Measurements from ENCODE around the gene SLC13A3. TPM values are rescaled to one million over a fixed set of nuclear protein-coding genes. Genes with fewer than 3 reads are reported as not detected.
A peak's percentile ranks its signal among the peaks of the same experiment; 100 is the strongest.
"Not testable (repeated sequence)": the region's sequence is repeated elsewhere in the genome, so short reads cannot be mapped to it uniquely, and the experiment has no call there.

SLC13A3 gene
- total RNA-seq, 5 donors from 2014 or later (not counting 1 experiment from before 2014, with no cell fraction given) = 0.16 to 0.49 (median 0.33) TPM; not detected in 1

GRCh38 chr20:46681032-46681854 is 30.0 kb upstream of the SLC13A3 start:
- peak; percentile 8 to 79 (median 53) for DNase-seq
- peaks cover 42 to 48% (median 45%) of the 10 kb centered on the region in 3 donors for H3K4me1 Mint-ChIP-seq
- no peak overlapping the region for H3K27ac ChIP-seq (ENCODE audit: low read length)
- peak; percentile 71 to 85 (median 76) for ATAC-seq (replicated peaks in 1 of 4)
- no peak overlapping the region for H3K4me3 Mint-ChIP-seq
- no peak overlapping the region for H3K4me3 ChIP-seq (ENCODE audit: control insufficient read depth in 1 of 2, extremely low read depth in 1 of 2, low read length in 1 of 2)
- peaks cover 3 to 11% of the 10 kb centered on the region in 2 donors for H3K36me3 ChIP-seq (ENCODE audit: control insufficient read depth in 2 of 2, extremely low read depth in 1 of 2, insufficient read depth in 1 of 2, low read length in 1 of 2)
- POLR2A ChIA-PET = no interaction called here
- no peaks in the 10 kb centered on the region for H3K27me3 Mint-ChIP-seq
- 63% methylated on average over 7 of the region's 14 CpGs for WGBS (ENCODE audit: insufficient coverage)
- no peaks in the 10 kb centered on the region for H3K9me3 Mint-ChIP-seq
- H3K9me3 ChIP-seq = no peaks in the 10 kb centered on the region
- H3K36me3 Mint-ChIP-seq = peaks cover 8% of the 10 kb centered on the region
- CTCF ChIA-PET = interaction anchor here (0.6 to 1.1 kb wide), 4 partner anchors 8 to 940 kb away, joined by 3 to 4 read pairs (median 3); partner anchors contain the start of gene TP53RK (in 1 of the 2)
- no peaks in the 10 kb centered on the region for H3K27me3 ChIP-seq (replicated peaks in 1 of 2; ENCODE audit: control insufficient read depth in 2 of 2, extremely low read depth in 1 of 2, insufficient read depth in 2 of 2, low read length in 1 of 2)
- peaks cover 4 to 8% of the 10 kb centered on the region in 2 experiments for H3K4me1 ChIP-seq (ENCODE audit: control insufficient read depth in 1 of 2, extremely low read depth in 1 of 2, insufficient read depth in 2 of 2, low read length in 2 of 2)
- no peak overlapping the region for H3K27ac Mint-ChIP-seq

DNA sequence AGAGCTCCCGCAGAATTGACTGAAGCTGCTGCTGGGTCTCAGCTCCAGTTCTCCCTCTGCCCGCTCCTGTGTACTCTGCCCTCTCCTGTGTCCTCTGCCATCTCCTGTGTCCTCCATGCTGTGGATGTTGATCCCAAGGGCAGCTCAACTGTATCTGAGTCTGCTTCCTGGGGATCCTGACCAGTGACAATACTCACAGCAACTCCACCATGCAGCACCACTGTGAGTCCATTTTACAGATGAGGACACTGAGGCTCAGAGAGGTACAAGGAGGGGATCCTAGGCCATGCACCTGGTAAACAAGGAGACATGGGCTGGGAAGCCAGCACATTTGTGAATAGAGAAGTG is 29.4 kb upstream of the SLC13A3 start:
- H3K4me1 Mint-ChIP-seq = peaks cover 36 to 42% (median 39%) of the 10 kb centered on the region in 3 donors
- H3K9me3 Mint-ChIP-seq = no peaks in the 10 kb centered on the region
- Histone ChIP-seq H3K36me3 (ENCODE audit: control insufficient read depth in 2 of 2, extremely low read depth in 1 of 2, insufficient read depth in 1 of 2, low read length in 1 of 2) (peaks cover 3 to 9% of the 10 kb centered on the region in 2 donors), H3K27me3 (replicated peaks in 1 of 2; ENCODE audit: control insufficient read depth in 2 of 2, extremely low read depth in 1 of 2, insufficient read depth in 2 of 2, low read length in 1 of 2) (no peaks in the 10 kb centered on the region), H3K27ac (ENCODE audit: low read length) (no peak overlapping the region), H3K9me3 (no peaks in the 10 kb centered on the region), H3K4me1 (ENCODE audit: control insufficient read depth in 1 of 2, extremely low read depth in 1 of 2, insufficient read depth in 2 of 2, low read length in 2 of 2) (peaks cover under 1 to 8% of the 10 kb centered on the region in 2 experiments), H3K4me3 (ENCODE audit: control insufficient read depth in 1 of 2, extremely low read depth in 1 of 2, low read length in 1 of 2) (no peak overlapping the region)
- ChIA-PET CTCF (interaction anchor here (0.6 to 1.1 kb wide), 5 partner anchors 9 to 941 kb away, joined by 3 to 4 read pairs (median 3); partner anchors contain the start of gene TP53RK (in 1 of the 2)), POLR2A (no interaction called here)
- DNase-seq (no peak), ATAC-seq (replicated peaks in 1 of 4) (no peak)
- no peaks in the 10 kb centered on the region for H3K27me3 Mint-ChIP-seq
- H3K27ac Mint-ChIP-seq = no peak overlapping the region
- H3K4me3 Mint-ChIP-seq = no peak overlapping the region
- 100% methylated on average over 2 of the region's 2 CpGs for WGBS (ENCODE audit: insufficient coverage)
- H3K36me3 Mint-ChIP-seq = peaks cover 3% of the 10 kb centered on the region

DNA sequence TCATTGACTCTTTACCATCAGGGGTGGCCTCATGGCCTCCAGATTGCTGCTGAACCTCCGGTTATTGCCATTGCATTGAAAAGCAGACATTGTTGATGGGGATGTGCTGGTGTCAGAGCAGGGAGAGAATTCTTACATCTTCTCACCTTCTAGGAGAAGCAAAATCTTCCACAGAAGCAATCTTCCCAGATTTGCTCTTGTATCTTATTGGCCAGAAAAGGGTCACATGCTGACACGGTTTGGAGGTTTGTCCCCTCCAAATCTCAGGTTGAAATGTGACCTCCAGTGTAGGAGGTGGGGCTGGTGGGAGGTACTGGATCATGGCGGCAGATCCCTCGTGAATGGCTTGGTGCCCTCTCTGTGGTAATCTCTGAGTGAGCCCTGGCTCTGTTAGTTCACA is 27.3 kb upstream of the SLC13A3 start:
- Histone ChIP-seq H3K27me3 (replicated peaks in 1 of 2; ENCODE audit: control insufficient read depth in 2 of 2, extremely low read depth in 1 of 2, insufficient read depth in 2 of 2, low read length in 1 of 2) (no peaks in the 10 kb centered on the region), H3K36me3 (ENCODE audit: control insufficient read depth in 2 of 2, extremely low read depth in 1 of 2, insufficient read depth in 1 of 2, low read length in 1 of 2) (no peaks in the 10 kb centered on the region), H3K27ac (ENCODE audit: low read length) (no peak overlapping the region), H3K4me1 (ENCODE audit: control insufficient read depth in 1 of 2, extremely low read depth in 1 of 2, insufficient read depth in 2 of 2, low read length in 2 of 2) (peaks cover 0 to 8% of the 10 kb centered on the region in 2 experiments), H3K9me3 (no peaks in the 10 kb centered on the region), H3K4me3 (ENCODE audit: control insufficient read depth in 1 of 2, extremely low read depth in 1 of 2, low read length in 1 of 2) (no peak overlapping the region)
- ChIA-PET CTCF (no interaction called here), POLR2A (no interaction called here)
- H3K27me3 Mint-ChIP-seq = no peaks in the 10 kb centered on the region
- H3K27ac Mint-ChIP-seq = no peak overlapping the region
- ATAC-seq (replicated peaks in 1 of 4) (no peak), DNase-seq (no peak)
- peaks cover 3% of the 10 kb centered on the region for H3K36me3 Mint-ChIP-seq
- no peaks in the 10 kb centered on the region for H3K9me3 Mint-ChIP-seq
- H3K4me1 Mint-ChIP-seq = peaks cover 20 to 24% (median 20%) of the 10 kb centered on the region in 3 donors
- WGBS (ENCODE audit: insufficient coverage) = 100% methylated on average over 2 of the region's 4 CpGs
- H3K4me3 Mint-ChIP-seq = no peak overlapping the region

GRCh38 chr20:46677608-46678007 is 26.3 kb upstream of the SLC13A3 start:
- H3K27me3 ChIP-seq (replicated peaks in 1 of 2; ENCODE audit: control insufficient read depth in 2 of 2, extremely low read depth in 1 of 2, insufficient read depth in 2 of 2, low read length in 1 of 2) = no peaks in the 10 kb centered on the region
- no peaks in the 10 kb centered on the region for H3K9me3 ChIP-seq
- POLR2A ChIA-PET = no interaction called here
- no peak for ATAC-seq (replicated peaks in 1 of 4)
- WGBS (ENCODE audit: insufficient coverage) = 100% methylated on average over 1 of the region's 5 CpGs
- Mint-ChIP-seq H3K27me3 (no peaks in the 10 kb centered on the region), H3K4me3 (no peak overlapping the region), H3K27ac (no peak overlapping the region), H3K9me3 (no peaks in the 10 kb centered on the region), H3K36me3 (peaks cover 6% of the 10 kb centered on the region), H3K4me1 (peaks cover 11 to 16% (median 13%) of the 10 kb centered on the region in 3 donors)
- H3K4me3 ChIP-seq (ENCODE audit: control insufficient read depth in 1 of 2, extremely low read depth in 1 of 2, low read length in 1 of 2) = no peak overlapping the region
- no peak for DNase-seq
- CTCF ChIA-PET = no interaction called here
- H3K27ac ChIP-seq (ENCODE audit: low read length) = no peak overlapping the region
- H3K4me1 ChIP-seq (ENCODE audit: control insufficient read depth in 1 of 2, extremely low read depth in 1 of 2, insufficient read depth in 2 of 2, low read length in 2 of 2) = peaks cover 0 to 8% of the 10 kb centered on the region in 2 experiments
- no peaks in the 10 kb centered on the region for H3K36me3 ChIP-seq (ENCODE audit: control insufficient read depth in 2 of 2, extremely low read depth in 1 of 2, insufficient read depth in 1 of 2, low read length in 1 of 2)

DNA sequence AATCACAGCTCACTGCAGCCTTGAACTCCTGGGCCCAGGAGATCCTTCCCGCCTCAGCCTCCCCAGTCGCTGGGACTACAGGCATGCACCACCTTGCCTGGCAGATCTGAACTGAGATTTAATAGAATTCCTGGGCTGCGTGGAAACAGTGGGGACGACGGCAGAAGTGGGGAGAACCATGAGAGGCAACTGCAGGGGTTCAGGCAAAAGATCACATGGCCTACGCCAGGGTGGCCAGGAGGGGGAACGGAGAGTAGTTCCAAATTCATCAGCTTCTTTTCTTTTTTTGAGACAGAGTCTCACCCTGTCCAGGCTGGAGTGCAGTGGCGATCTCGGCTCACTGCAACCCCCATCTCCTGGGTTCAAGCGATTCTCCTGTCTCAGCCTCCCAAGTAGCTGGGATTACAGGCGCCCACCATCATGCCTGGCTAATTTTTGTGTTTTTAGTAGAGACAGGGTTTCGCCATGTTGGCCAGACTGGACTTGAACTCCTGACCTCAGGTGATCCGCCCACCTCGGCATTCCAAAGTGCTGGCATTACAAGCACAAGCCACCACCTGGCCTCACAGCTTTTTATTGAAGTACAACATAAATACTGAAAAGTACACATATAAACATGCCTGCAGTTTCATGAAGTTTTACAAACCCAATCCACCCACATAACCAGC is 25.5 kb upstream of the SLC13A3 start:
- H3K4me3 Mint-ChIP-seq; H3K36me3 Mint-ChIP-seq; H3K9me3 Mint-ChIP-seq; ATAC-seq (replicated peaks in 1 of 4); POLR2A ChIA-PET; H3K9me3 ChIP-seq; H3K36me3 ChIP-seq (ENCODE audit: control insufficient read depth in 2 of 2, extremely low read depth in 1 of 2, insufficient read depth in 1 of 2, low read length in 1 of 2); H3K4me1 ChIP-seq (ENCODE audit: control insufficient read depth in 1 of 2, extremely low read depth in 1 of 2, insufficient read depth in 2 of 2, low read length in 2 of 2); H3K27me3 ChIP-seq (replicated peaks in 1 of 2; ENCODE audit: control insufficient read depth in 2 of 2, extremely low read depth in 1 of 2, insufficient read depth in 2 of 2, low read length in 1 of 2); H3K27me3 Mint-ChIP-seq; H3K27ac ChIP-seq (ENCODE audit: low read length); H3K4me3 ChIP-seq (ENCODE audit: control insufficient read depth in 1 of 2, extremely low read depth in 1 of 2, low read length in 1 of 2); CTCF ChIA-PET; DNase-seq; H3K27ac Mint-ChIP-seq: not testable (repeated sequence)
- H3K4me1 Mint-ChIP-seq = peaks cover 8 to 11% (median 10%) of the 10 kb centered on the region in 3 donors
- WGBS (ENCODE audit: insufficient coverage) = 100% methylated on average over 4 of the region's 14 CpGs

GRCh38 chr20:46674253-46675083 is 23.2 kb upstream of the SLC13A3 start:
- no peaks in the 10 kb centered on the region for H3K27me3 ChIP-seq (replicated peaks in 1 of 2; ENCODE audit: control insufficient read depth in 2 of 2, extremely low read depth in 1 of 2, insufficient read depth in 2 of 2, low read length in 1 of 2)
- H3K27ac ChIP-seq (ENCODE audit: low read length) = no peak overlapping the region
- no peaks in the 10 kb centered on the region for H3K36me3 ChIP-seq (ENCODE audit: control insufficient read depth in 2 of 2, extremely low read depth in 1 of 2, insufficient read depth in 1 of 2, low read length in 1 of 2)
- no peak overlapping the region for H3K4me3 Mint-ChIP-seq
- DNase-seq (no peak), ATAC-seq (replicated peaks in 1 of 4) (no peak)
- H3K4me1 Mint-ChIP-seq = no peaks in the 10 kb centered on the region
- H3K27me3 Mint-ChIP-seq = no peaks in the 10 kb centered on the region
- H3K36me3 Mint-ChIP-seq = peaks cover 9% of the 10 kb centered on the region
- peaks cover 3 to 12% (median 6%) of the 10 kb centered on the region in 3 donors for H3K9me3 Mint-ChIP-seq
- POLR2A ChIA-PET = interaction anchor here (0.6 to 0.8 kb wide), 3 partner anchors 12 to 77 kb away, joined by 3 to 5 read pairs (median 4); no protein-coding TSS in a partner anchor
- no peaks in the 10 kb centered on the region for H3K9me3 ChIP-seq
- no peak overlapping the region for H3K27ac Mint-ChIP-seq
- no peak overlapping the region for H3K4me3 ChIP-seq (ENCODE audit: control insufficient read depth in 1 of 2, extremely low read depth in 1 of 2, low read length in 1 of 2)
- WGBS (ENCODE audit: insufficient coverage) = 80% methylated on average over 14 of the region's 14 CpGs
- H3K4me1 ChIP-seq (ENCODE audit: control insufficient read depth in 1 of 2, extremely low read depth in 1 of 2, insufficient read depth in 2 of 2, low read length in 2 of 2) = no peaks in the 10 kb centered on the region
- CTCF ChIA-PET = interaction anchor here in 1 of 2 donors (0.6 kb wide), 1 partner anchor 123 kb away, joined by 4 read pairs; no protein-coding TSS in a partner anchor
